ENCODE results near the gene TEX44.

- TF ChIP-seq CTCF (IDR thresholded peaks at IDR 0.05) = no peak
- no peak for TF ChIP-seq POLR2A (IDR thresholded peaks at IDR 0.05)
Observed at GRCh38 chr2:231643495-231643888, 50.8 kb downstream of the TEX44 start.
